ENCODE measurements around the gene MAPK8IP3. TPM values are rescaled to one million over a fixed set of nuclear protein-coding genes. Genes with fewer than 3 reads are reported as not detected.

The MAPK8IP3 gene
- total RNA-seq, 4 donors from 2014 or later, result 15.8 to 92.1 (median 39.0) TPM

- TF ChIP-seq CTCF (IDR thresholded peaks at IDR 0.05; ENCODE audit: low read depth), result no peak
Measured at GRCh38 chr16:1752853-1753252, 46.9 kb downstream of the MAPK8IP3 start.

- no peak for TF ChIP-seq CTCF (IDR thresholded peaks at IDR 0.05; ENCODE audit: low read depth)
Measured at GRCh38 chr16:1754204-1754603, 48.2 kb downstream of the MAPK8IP3 start.

- TF ChIP-seq CTCF (IDR thresholded peaks at IDR 0.05; ENCODE audit: low read depth), result no peak
Measured at GRCh38 chr16:1757714-1758461, 51.9 kb downstream of the MAPK8IP3 start.

- TF ChIP-seq CTCF (IDR thresholded peaks at IDR 0.05; ENCODE audit: low read depth), result no peak
Measured at GRCh38 chr16:1758923-1759322, 52.9 kb downstream of the MAPK8IP3 start.

GRCh38 chr16:1759511-1759910, 53.5 kb downstream of the MAPK8IP3 start:
- no peak for TF ChIP-seq CTCF (IDR thresholded peaks at IDR 0.05; ENCODE audit: low read depth)

- no peak for TF ChIP-seq CTCF (IDR thresholded peaks at IDR 0.05; ENCODE audit: low read depth)
Measured at GRCh38 chr16:1760911-1761310, 54.9 kb downstream of the MAPK8IP3 start.

- no peak for TF ChIP-seq CTCF (IDR thresholded peaks at IDR 0.05; ENCODE audit: low read depth)
Measured at GRCh38 chr16:1761751-1762150, 55.8 kb downstream of the MAPK8IP3 start.

All from subcutaneous adipose tissue (tissue), 4 donors.